Measurements from ENCODE around the gene SIRT3.
"Not testable (repeated sequence)": the region's sequence is repeated elsewhere in the genome, so short reads cannot be mapped to it uniquely, and the experiment has no call there.

SIRT3 gene

DNA sequence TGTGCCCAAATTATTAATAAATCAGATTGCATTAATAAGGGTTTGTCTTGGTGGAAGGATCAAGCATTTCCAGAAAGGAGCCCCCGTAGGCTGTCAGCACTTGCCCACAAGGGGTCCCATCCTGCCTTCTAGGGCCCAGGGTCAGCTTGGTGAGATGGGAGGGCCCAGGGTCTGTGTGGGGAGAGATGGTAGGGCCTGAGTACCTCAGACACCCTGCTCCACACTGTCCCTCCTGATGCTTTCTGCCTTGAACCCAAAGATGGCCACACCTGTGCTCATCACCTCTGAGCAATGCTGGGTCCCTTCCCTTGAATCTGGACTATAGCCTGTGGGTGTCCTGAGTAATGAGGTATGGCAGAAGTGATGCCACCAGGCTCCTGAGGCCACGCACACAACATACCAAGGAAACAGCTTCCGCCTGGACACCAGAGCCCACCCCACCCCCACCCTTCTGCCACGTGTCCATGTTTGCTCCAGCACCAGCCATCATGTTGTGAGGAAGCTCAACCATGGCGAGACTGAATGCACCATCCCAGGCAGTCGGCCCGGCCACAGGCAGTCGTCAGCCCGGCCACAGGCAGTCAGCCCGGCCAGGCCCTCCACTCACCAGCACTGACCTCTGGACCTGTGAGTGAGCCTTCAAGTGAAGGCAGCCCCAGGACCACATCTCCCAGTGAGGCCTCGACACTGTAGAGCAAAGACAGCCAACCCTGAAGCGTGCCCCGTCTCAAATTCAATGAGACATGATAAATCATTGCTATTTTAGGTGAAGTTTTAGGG, 35.7 kb downstream of the SIRT3 start:
- DNase-seq, result no peak

GRCh38 chr11:199782-200181, 36.4 kb downstream of the SIRT3 start:
- DNase-seq, result no peak

DNA sequence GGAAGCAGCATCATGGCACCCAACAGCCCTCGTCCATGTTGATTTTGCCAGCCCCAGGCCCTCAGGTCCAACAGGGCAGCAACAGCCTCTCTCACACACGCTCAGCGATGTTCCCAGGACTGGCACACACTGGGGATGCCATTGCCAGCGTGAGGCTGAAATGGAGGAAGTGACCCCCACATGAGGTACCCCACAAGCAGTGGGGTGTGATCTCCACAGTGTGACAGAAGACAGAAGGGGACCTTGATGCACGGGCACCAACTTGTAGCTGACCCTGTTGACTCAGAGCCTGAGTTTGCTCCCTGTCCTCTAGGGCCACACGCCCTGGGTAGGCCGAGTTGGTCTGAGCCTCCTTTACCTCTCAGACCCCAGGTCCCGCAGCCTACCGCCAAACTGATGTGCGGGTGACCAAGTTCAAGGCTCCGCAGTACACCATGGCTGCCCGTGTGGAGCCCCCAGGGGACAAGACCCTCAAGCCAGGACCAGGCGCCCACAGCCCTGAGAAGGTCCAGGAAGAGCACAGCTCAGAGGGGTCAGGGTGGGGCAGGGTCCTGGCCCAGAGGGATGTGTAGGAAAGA, 37.0 kb downstream of the SIRT3 start:
- no peak for DNase-seq

DNA sequence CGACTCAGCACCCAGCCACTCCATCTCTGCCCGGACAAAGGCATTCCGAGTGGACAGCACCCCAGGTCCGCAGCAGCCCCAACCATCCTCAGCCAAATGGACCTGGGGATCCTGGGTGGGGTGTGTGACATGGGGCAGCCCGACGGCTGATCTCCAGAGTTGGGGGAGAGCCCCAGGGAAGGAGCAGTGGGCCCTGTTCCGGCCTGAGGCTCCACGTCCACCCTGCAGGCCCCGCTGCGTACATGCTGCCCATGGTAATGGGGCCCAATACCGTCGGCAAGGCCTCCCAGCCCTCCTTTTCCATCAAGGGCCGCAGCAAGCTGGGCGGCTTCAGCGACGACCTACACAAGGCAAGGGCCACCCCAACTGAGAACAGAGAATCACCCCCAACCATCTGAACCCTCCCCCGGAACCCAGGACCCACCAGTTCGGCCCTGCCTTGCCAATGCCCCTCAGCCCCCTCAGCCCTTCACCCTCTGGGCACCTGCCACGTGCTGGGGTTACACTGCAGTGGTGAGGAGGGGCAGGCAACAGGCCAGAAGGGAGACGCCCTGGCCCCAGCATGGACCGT, 37.8 kb downstream of the SIRT3 start:
- no peak for DNase-seq

DNA sequence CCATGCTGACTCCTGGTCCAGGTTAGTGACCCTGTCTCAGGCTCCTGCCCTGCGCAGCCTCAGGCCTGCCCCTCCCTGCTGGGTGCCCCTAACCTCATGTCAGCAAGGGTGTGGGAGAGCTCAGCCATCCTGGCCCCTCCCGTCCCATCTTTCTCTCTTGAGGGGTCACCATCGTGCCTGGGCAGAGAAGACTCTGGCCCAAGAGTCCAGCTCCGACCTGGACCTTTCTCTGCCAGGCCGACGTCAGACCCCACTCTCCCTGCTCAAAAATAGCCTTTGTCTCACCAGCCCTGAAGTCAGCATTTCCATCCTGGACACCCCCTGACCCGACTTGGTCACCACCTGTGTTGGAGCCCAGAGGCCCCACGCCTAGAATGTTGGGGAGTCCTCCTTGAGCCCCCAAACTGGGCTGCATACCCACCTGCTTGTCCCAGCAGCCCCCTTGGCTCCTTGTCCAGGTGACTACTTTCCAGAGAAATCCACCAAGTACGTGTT, 38.4 kb downstream of the SIRT3 start:
- no peak for DNase-seq

DNA sequence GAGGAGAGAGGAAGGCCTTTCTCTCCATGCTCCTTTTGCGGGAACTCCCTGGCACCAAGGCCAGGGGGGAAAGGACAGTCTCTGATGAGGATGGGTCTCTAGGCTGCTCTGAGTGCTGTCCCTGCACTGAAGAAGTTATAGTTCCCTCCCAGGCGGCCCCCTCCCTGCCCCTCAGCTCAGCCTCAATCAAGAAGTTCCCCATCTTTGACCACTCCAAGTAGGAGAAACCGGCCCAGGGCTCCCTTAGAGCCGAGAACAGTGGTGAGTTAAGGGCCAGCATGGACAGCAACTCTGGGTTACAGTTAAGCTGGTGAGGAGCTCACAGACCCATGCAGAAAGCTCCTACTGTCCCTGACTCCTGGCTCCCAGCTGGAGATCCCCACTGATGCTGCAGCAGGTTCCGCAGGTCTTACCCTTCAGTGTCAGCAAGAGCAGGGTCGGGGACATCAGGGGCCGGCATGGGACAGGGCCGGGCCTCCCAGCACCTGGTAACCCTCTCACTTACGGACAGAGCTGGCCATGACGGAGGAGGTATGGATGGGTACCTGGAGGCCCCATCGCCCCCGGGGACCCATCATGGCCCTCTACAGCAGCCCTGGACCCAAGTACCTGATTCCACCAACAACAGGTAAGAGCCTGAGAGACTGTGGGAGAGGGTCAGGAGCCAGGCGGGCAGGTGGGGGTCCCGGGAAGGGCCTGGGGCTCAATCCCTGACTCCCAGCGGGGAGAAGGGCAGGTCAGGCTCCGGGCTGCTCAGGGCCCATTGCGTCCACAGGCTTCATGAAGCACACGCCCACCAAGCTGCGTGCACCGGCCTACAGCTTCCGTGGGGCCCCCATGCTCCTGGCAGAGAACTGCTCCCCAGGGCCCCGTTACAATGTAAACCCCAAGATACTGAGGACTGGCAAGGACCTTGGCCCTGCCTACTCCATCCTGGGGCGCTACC, 39.1 kb downstream of the SIRT3 start:
- no peak for DNase-seq

- DNase-seq, result not testable (repeated sequence)
These were observed 42.7 kb downstream of the SIRT3 start for GRCh38 chr11:193481-193880.

GRCh38 chr11:192674-193128, 43.4 kb downstream of the SIRT3 start, which contains the start of gene SCGB1C1:
SCGB1C1 (plus strand) TSS chr11:193078; CDS start chr11:193100, 22 bp downstream.
- DNase-seq, result not testable (repeated sequence)

DNA sequence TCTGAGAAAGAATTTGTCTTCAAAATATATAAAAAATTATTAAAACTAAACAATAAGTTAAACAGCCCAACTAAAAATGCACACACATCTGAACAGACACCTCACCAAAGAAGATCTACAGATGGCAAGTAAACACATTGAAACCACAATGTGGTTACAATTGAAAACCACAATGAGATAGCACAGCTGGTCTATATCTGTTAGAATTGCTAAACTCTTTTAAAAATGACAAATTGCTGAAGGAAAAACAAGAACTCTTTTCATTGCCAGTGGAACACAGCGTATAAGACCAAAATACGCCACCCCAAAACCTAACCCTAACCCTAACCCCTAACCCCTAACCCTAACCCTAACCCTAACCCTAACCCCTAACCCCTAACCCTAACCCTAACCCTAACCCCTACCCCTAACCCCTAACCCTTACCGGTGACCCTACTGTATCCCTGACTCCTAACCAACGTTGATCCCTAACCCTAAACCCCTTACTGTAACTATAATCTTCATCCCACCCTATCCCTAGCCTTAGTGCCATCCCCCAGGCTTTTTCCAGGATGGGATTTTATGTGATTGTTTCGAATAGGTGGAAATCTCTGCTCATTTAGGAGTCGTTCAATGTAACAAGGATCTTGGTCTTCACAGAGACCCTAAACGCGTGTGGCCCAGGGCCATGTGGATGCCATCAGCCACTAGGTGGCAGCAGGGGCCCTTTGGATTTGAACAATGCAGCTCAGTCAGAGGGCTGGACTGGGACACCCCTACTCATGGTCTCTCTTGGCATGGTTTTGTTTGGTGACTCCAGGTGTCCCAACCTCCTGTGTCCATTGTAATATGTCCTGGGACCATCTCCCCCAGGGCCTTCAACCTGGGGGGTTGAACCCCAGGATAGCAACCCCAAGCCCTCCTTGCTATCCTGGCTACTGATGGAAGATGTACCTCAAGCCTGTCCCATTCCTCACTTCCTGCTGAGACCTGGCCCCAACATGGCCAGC, 44.4 kb downstream of the SIRT3 start:
- not testable (repeated sequence) for DNase-seq

- not testable (repeated sequence) for DNase-seq
These were observed 45.6 kb downstream of the SIRT3 start for GRCh38 chr11:190546-190945.

DNA sequence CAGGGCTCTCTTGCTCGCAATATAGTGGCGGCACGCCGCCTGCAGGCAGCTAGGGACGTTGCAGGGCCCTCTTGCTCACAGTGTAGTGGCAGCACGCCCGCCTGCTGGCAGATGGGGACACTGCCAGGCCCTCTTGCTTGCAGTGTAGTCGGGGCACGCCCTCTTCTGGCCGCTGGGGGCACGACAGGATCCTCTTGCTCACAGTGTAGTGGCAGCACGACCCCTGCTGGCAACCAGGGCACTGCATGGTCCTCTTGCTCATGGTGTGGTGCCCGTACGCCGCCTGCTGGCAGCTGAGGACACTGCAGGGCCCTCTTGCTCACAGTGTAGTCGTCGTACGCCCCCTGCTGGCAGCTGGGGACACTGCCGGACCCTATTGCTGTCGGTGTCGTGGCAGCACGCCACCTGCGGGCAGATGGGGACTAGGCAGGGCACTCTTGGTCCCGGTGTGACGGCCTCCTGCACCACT, 46.3 kb downstream of the SIRT3 start:
- DNase-seq, result not testable (repeated sequence)

DNA sequence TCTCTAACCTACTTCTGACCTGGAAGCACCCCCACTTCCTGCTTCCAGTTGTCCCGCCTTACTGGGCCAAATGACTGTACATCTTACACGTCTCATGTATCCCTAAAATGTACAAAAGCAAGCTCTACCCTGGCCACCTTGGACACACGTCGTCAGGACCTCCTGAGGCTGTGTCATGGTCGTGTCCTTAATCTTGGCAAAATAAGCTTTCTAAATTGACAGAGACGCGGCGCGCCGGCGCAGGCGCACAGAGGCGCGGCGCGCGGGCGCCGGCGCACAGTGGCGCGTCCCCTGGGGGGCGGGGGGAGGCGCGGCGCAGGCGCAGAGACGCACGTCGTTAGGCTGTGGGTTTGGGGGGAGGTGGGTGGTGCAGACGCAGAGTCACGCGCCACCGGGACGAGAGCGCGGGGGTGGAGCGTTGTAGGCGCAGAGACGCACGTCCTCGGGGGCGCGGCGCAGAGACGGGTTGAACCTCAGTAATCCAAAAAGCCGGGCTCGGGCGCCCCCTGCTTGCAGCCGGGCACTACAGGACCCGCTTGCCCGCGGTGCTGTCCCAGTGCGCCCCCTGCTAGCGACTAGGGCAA, 46.9 kb downstream of the SIRT3 start:
- DNase-seq, result not testable (repeated sequence)

DNA sequence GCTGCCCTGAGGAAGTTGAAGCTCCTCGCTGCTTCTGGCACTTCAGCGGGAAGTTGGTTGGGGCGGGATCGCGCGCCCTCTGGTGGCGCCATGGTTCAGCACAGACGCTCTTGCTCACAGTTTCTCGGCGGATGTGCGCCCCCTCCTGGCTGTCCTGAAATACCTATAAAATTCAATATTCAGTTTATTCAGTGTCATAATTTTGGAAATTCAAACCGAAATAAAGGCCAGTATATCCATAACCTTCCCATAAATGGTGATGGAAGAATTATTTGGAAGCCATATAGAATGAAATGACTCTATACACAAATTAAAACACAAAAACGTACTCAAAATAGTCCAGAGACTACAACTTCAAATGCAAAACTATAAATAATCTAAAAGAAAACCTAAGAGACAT, 55.9 kb downstream of the SIRT3 start:
- not testable (repeated sequence) for DNase-seq

All from cortex of kidney (tissue), 1 donor.